Suppressor macrophage (primary cell): ENCODE measurements around the gene CYP4F11.
"Not testable (repeated sequence)": the region's sequence is repeated elsewhere in the genome, so short reads cannot be mapped to it uniquely, and the experiment has no call there.

ENCODE experiments used
- DNase-seq, 4 experiments: peaks; one replicate each; pipeline ENCODE4 v3.0.0-alpha.2; 2020 to 2022

The CYP4F11 gene

GRCh38 chr19:15874821-15875474 lies 59.4 kb downstream of the CYP4F11 start:
- DNase-seq, result no peak

GRCh38 chr19:15873771-15874170 lies 60.6 kb downstream of the CYP4F11 start:
- DNase-seq, result not testable (repeated sequence)

- peak in 3 of 4 experiments; percentile 17 to 38 (median 27) for DNase-seq
Measured at GRCh38 chr19:15871570-15871969, 62.8 kb downstream of the CYP4F11 start.

GRCh38 chr19:15869873-15870272 lies 64.5 kb downstream of the CYP4F11 start:
- DNase-seq, result peak in 1 of 4 experiments; percentile 2

DNA sequence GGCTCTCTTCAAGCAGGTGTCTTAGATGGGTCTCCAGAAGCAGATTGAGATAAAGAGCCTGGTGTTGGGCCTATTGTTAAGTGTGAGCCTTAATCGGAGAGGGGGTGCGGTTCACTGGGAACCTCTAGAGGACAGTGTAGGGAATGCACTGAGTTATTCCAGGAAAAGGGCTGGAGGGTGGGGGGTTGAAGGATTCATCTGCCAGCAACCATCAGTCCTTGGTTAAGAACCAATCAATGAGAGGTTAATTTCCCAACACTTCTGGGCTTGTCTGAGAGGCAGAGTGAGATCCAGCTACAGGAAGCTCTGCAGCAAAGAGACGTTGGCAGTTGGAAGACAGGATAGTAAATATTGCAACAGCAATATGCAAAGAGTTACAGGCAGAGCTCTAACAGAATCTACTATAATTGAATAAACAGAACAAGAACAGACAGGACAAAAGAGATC lies 65.2 kb downstream of the CYP4F11 start:
- peak; percentile 36 to 63 (median 54) for DNase-seq

- DNase-seq, result no peak
Measured at GRCh38 chr19:15866636-15867035, 67.7 kb downstream of the CYP4F11 start.

GRCh38 chr19:15864824-15865223 lies 69.5 kb downstream of the CYP4F11 start:
- no peak for DNase-seq

- no peak for DNase-seq
Measured at GRCh38 chr19:15863272-15863671, 71.1 kb downstream of the CYP4F11 start.

GRCh38 chr19:15862444-15862843 lies 71.9 kb downstream of the CYP4F11 start:
- DNase-seq, result no peak
